ENCODE data around the gene SSH2. TPM values are rescaled to one million over a fixed set of nuclear protein-coding genes. Genes with fewer than 3 reads are reported as not detected.

SSH2 gene
- total and polyA plus RNA-seq, 5 experiments from 2014 or later, result 27.1 to 73.9 (median 32.6) TPM

DNA sequence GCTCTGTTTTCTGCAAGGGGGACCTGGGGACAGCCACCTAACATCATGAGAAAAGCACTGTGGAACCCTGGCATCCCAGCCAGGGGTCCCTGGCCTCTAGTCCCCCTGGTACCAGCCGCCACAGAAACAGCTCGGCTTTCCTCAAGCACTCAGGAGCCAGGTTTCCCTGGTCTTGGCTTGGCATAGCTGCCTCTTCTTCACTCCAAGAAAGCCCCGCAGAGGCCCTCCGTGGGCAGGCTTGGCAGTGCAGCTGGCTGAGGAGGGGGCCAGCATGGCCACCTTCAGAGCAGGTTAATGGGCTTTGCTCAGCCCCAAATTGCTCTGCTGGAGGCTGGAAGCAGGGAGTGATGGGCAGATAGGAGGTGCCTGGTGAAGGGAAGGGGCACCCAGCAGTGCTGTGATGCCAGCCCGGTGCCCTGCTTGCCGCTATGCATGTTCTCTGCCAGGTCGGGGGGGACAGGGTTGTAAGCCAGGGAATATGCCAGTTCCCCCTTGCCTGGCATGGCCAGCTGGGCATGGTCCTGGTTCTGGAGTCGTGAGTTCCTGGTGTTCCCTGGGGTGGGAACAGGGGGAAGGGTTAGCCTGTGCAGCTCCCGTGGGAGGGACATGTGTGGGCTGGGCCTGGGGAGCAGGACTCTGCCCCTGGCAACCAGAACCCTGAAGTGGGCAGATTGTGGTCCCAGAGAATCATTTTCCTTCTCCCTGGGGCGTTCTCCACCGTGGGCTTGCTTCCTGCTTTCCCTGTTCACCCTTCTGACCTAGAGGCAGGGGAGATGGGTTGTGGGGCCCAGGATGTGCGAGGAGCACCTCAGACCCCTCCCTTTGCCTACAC lies 333.9 kb downstream of the SSH2 start:
- Mint-ChIP-seq H3K36me3 (no peaks in the 10 kb centered on the region), H3K4me1 (peaks cover 3 to 25% (median 23%) of the 10 kb centered on the region in 4 donors), H3K27ac (peak overlapping the region in 2 of 10 donors; percentile 52 to 56), H3K27me3 (peaks cover 0 to 2% (median 0%) of the 10 kb centered on the region in 5 donors), H3K4me3 (no peak overlapping the region), H3K9me3 (no peaks in the 10 kb centered on the region)
- DNase-seq, result no peak
- no peak for ATAC-seq
- POLR2A ChIA-PET, result interaction anchor here (1.3 kb wide), 1 partner anchor 19 kb away, joined by 4 read pairs; no protein-coding TSS in a partner anchor

DNA sequence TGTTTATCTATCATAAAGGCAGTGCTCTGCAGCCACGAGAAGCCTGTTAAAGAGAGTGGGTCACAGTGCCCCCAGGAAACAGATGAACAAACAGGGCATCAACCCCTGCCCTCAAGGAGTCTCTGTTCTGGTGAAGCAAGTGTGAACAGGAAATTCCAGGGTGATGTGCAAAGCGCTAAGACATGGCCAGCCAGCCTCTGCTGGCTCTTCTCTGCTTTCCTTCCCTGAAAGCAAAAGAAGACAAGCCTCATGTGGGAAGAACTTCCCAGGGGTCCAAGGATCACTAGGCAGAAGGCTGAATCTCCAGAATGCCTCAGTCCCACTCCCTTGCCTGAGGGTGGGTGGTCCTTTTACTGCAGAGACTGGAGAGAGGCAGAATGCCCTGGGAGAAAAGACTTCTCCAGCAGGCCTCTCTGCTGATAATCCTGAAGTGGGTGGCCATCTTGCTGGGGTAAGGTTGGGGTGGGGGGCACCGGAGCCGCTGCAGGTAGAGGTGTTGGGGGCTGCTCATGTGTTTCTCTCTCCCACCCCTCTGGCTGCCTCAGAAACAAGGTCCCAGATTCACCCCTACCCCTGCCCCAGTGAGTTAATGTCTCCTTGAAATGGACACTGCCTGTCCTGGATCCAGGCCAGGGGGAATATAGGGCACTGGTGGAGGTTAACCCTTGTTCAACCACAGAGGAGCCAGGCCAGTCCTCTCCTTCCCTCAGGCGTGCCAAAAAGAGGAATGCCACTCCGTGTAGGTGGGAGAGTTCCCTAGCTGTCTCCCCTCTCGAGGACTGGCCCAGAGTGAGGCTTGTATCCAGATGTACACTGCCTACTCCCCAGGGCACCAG lies 334.7 kb downstream of the SSH2 start:
- no peak overlapping the region for H3K27ac Mint-ChIP-seq
- no peaks in the 10 kb centered on the region for H3K36me3 Mint-ChIP-seq
- ATAC-seq, result no peak
- DNase-seq, result no peak
- H3K4me1 Mint-ChIP-seq, result peaks cover 6 to 34% (median 31%) of the 10 kb centered on the region in 4 donors
- POLR2A ChIA-PET, result interaction anchor here (4.9 kb wide), 1 partner anchor 20 kb away, joined by 79 read pairs; no protein-coding TSS in a partner anchor
- H3K9me3 Mint-ChIP-seq, result no peaks in the 10 kb centered on the region
- peaks cover 0 to 2% (median 0%) of the 10 kb centered on the region in 5 donors for H3K27me3 Mint-ChIP-seq
- H3K4me3 Mint-ChIP-seq, result peak overlapping the region in 7 of 10 donors; percentile 18 to 86 (median 39)

DNA sequence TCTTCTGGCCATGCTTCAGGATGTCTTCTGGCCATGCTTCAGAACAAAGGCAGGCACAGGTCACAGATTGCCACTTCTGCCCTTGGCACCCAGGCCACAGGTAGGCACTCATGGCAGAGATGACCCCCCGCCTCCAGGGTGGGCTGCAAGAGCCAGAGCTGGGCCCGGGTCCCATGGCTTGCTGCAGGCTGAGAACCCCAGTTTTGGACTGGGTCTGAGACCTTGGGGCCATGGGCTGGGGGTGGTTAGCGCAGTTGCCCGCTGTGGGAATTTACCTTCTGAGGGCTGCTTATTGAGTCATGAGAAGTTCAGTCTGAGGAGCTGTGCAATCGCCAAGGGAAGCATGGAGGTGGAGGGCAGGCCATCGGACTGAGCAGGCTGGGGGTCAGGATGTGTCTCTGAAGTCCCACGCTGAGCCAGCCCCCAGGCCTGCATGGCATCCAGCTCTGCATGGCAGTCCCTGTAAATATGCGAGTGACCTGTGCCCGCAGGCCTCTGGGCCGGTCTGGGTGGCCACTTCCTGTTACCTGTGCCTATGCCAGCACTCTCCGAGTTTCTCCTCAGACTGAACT lies 335.4 kb downstream of the SSH2 start:
- ATAC-seq, result no peak
- no peaks in the 10 kb centered on the region for H3K9me3 Mint-ChIP-seq
- H3K4me3 Mint-ChIP-seq, result peak overlapping the region; percentile 71 to 87 (median 75)
- peaks cover 0 to 2% (median 0%) of the 10 kb centered on the region in 5 donors for H3K27me3 Mint-ChIP-seq
- peaks cover 7 to 41% (median 37%) of the 10 kb centered on the region in 4 donors for H3K4me1 Mint-ChIP-seq
- no peaks in the 10 kb centered on the region for H3K36me3 Mint-ChIP-seq
- no peak for DNase-seq
- POLR2A ChIA-PET, result interaction anchor here (0.6 to 4.9 kb wide), 3 partner anchors 7 to 21 kb away, joined by 3 to 79 read pairs (median 43); no protein-coding TSS in a partner anchor
- no peak overlapping the region for H3K27ac Mint-ChIP-seq

DNA sequence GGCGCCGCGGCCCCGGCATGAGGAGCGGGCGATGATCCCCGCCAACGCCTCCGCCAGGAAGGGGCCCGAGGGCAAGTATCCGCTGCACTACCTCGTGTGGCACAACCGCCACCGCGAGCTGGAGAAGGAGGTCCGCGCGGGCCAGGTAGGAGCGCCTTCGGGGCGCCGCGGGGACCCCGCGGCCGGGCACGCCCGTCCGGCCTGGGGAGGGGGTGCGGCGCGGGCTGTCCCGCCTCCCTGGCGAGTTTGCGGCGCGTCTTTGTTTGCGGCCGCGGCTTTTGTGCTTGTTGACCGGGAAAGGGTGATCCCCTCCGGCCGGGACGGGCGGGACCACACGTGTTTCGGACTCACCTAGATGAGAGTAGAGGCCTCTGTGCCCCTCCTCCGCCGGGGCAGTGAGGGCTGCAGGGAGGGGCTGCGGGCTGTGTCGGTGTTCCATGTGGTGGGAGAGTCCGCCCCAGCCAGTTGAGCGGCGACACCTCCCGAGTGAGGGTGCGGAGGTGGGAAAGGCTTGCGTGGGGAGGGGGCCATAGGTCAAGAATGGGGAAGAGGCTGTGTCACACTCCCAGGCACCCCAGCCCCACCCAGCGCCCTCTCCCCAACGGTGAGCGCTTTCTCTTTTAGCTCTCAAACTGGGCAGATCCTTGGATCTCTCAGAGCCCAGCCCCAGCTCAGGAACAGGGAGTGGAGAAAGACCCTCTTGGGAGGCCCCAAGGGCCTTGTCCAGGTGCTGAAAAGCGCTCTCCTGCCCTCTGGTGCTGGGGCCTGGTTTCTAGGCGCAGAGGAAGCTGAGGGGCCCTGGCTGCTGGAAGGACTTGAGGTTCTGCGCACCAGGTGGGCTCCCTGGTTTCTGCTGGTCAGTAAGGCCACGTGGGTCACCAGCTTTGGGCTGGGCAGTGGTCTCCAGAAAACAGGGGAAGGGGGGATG lies 336.2 kb downstream of the SSH2 start:
- POLR2A ChIA-PET, result interaction anchor here (0.5 to 4.9 kb wide), 5 partner anchors 8 to 227 kb away, joined by 3 to 79 read pairs (median 5); no protein-coding TSS in a partner anchor
- H3K27me3 Mint-ChIP-seq, result peaks cover 0 to 2% (median 0%) of the 10 kb centered on the region in 5 donors
- H3K27ac Mint-ChIP-seq, result no peak overlapping the region
- peak in 3 of 10 donors; percentile 28 to 41 (median 32) for DNase-seq
- peaks cover 7 to 41% (median 37%) of the 10 kb centered on the region in 4 donors for H3K4me1 Mint-ChIP-seq
- H3K36me3 Mint-ChIP-seq, result no peaks in the 10 kb centered on the region
- no peaks in the 10 kb centered on the region for H3K9me3 Mint-ChIP-seq
- H3K4me3 Mint-ChIP-seq, result peak overlapping the region; percentile 71 to 87 (median 75)
- no peak for ATAC-seq

DNA sequence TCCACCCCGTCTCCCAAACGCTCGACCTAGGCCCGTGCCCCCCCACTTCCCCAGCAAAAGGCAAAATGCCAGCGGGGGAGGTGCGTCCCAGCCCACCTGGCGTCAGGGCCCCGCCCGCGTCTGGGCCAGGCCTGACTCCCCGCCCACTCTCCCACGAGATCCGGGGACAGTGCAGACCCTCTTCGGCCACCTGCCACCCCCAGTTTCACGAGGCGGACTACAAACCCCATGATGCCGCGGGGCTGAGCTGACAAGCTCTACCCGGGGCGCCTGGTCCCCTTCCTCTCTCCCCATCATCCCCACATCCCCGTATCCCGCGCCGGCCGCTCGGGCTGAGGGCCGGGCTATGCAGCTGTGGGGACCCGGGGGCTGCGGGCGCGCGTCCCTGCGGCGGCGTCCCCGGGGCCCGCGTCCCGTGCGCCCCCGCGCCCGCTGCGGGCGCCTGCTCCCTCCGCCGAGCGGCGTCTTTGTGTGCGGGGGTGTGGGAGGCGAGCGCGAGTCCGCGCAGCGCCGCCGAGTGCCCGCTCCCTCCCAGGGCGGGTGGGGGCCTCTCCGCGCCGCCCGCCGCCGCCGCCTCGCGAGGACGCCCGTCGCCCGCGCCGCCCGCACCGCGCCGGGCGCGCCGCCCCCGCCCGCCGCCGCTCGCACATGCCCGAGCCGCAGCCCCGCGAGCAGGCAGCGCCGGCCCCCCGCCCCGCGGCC lies 337.0 kb downstream of the SSH2 start, which contains the start of gene ANKRD13B:
Gene ANKRD13B (plus strand): TSS at position 283 of the 702 bp plus-strand sequence. CDS start 490 bp downstream, outside the sequence.
- peaks cover 10 to 46% (median 41%) of the 10 kb centered on the region in 4 donors for H3K4me1 Mint-ChIP-seq
- ATAC-seq, result peak in 1 of 2 donors; percentile 9
- peak within 1 kb of the TSS; percentile 83 to 95 (median 90) for H3K4me3 Mint-ChIP-seq
- peak within 1 kb of the TSS in 7 of 10 donors; percentile 20 to 82 (median 57) for H3K27ac Mint-ChIP-seq
- H3K9me3 Mint-ChIP-seq, result no peaks in the 10 kb centered on the region
- no peaks in the 10 kb centered on the region for H3K36me3 Mint-ChIP-seq
- peaks cover 0 to 2% (median 0%) of the 10 kb centered on the region in 5 donors for H3K27me3 Mint-ChIP-seq
- DNase-seq, result peak in 2 of 10 donors; percentile 25 to 34
- POLR2A ChIA-PET, result interaction anchor here (0.6 to 4.9 kb wide), 8 partner anchors 12 to 185 kb away, joined by 3 to 79 read pairs (median 3); partner anchors contain the start of genes ABHD15 and TP53I13

DNA sequence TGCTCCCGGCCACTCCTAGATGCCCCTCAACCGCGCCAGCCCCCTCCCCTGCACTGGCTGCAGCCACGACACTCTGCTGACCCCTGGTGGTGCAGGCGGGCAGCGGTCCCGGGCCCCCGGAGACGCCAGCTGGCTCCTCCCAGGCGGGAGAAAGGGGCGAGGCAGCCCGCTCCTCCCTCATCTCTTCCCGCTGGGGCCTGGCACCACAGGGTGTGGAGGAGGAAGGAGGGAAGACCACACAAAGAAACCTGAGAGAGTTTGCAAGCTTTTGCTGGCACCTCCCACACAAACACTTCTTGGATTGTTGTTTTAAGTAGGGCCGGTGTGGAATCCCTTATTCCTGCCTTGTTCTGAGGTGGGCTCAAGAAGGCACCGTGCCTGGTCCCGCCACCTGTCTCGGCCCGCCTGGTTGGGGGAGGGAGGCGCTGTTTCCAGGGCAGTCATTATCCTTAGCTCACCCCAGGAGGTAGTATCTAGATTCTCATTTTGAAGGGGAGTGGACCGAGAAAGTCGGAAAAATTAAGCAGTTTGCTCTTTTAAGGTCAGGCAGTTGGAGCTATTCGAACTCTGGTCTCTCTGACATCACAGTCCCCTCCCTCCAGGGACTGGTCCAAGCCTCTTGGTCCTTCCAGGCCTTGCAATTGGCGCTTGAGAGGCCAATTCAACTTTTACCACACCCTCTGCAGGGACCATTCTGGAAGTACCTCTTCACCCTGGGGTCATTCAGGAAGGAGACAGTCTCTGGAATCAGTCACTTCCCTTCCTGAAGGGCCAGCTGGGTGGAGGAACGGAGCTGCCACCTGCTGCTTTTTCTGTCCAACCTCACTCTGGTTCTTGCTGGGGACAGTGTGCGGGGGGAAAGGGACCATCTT lies 338.1 kb downstream of the SSH2 start:
- Mint-ChIP-seq H3K36me3 (no peaks in the 10 kb centered on the region), H3K27me3 (peaks cover 0 to 2% (median 0%) of the 10 kb centered on the region in 5 donors), H3K4me1 (peaks cover 16 to 57% (median 51%) of the 10 kb centered on the region in 4 donors), H3K4me3 (peak overlapping the region; percentile 83 to 95 (median 90)), H3K9me3 (no peaks in the 10 kb centered on the region), H3K27ac (peak overlapping the region in 7 of 10 donors; percentile 51 to 89 (median 83))
- peak; percentile 56 to 84 (median 72) for DNase-seq
- POLR2A ChIA-PET, result interaction anchor here (0.6 to 4.9 kb wide), 10 partner anchors 11 to 186 kb away, joined by 3 to 79 read pairs (median 3); partner anchors contain the start of genes ABHD15, CORO6 and TP53I13
- ATAC-seq, result peak; percentile 33 to 41

- ATAC-seq (peak; percentile 9 to 17), DNase-seq (peak in 2 of 10 donors; percentile 28 to 34)
- peak overlapping the region in 9 of 10 donors; percentile 52 to 92 (median 83) for H3K27ac Mint-ChIP-seq
- no peaks in the 10 kb centered on the region for H3K9me3 Mint-ChIP-seq
- H3K36me3 Mint-ChIP-seq, result no peaks in the 10 kb centered on the region
- peaks cover 0 to 2% (median 0%) of the 10 kb centered on the region in 5 donors for H3K27me3 Mint-ChIP-seq
- POLR2A ChIA-PET, result interaction anchor here (0.7 to 4.9 kb wide), 7 partner anchors 10 to 115 kb away, joined by 3 to 79 read pairs (median 4); partner anchors contain the start of genes ABHD15, CORO6 and TP53I13
- H3K4me3 Mint-ChIP-seq, result peak overlapping the region; percentile 83 to 95 (median 90)
- peaks cover 17 to 64% (median 59%) of the 10 kb centered on the region in 4 donors for H3K4me1 Mint-ChIP-seq
Observed at GRCh38 chr17:29591146-29591736, 338.8 kb downstream of the SSH2 start.

GRCh38 chr17:29590411-29591145 lies 339.4 kb downstream of the SSH2 start:
- Mint-ChIP-seq H3K36me3 (no peaks in the 10 kb centered on the region), H3K27me3 (peaks cover 0 to 2% (median 0%) of the 10 kb centered on the region in 5 donors), H3K4me1 (peaks cover 20 to 69% (median 65%) of the 10 kb centered on the region in 4 donors), H3K27ac (peak overlapping the region; percentile 24 to 93 (median 86)), H3K4me3 (peak overlapping the region; percentile 83 to 95 (median 90)), H3K9me3 (no peaks in the 10 kb centered on the region)
- POLR2A ChIA-PET, result interaction anchor here (0.7 to 4.9 kb wide), 7 partner anchors 9 to 115 kb away, joined by 3 to 79 read pairs (median 4); partner anchors contain the start of genes ABHD15, CORO6 and TP53I13
- peak in 3 of 10 donors; percentile 15 to 37 (median 36) for DNase-seq
- no peak for ATAC-seq

Measured in naive thymus-derived CD8-positive, alpha-beta T cell (primary cell).